ENCODE results near the gene SARM1. TPM values are rescaled to one million over a fixed set of nuclear protein-coding genes. Genes with fewer than 3 reads are reported as not detected.
A peak's percentile ranks its signal among the peaks of the same experiment; 100 is the strongest.

The SARM1 gene
- total RNA-seq, 1 donor from 2014 or later, result 12.8 TPM

DNA sequence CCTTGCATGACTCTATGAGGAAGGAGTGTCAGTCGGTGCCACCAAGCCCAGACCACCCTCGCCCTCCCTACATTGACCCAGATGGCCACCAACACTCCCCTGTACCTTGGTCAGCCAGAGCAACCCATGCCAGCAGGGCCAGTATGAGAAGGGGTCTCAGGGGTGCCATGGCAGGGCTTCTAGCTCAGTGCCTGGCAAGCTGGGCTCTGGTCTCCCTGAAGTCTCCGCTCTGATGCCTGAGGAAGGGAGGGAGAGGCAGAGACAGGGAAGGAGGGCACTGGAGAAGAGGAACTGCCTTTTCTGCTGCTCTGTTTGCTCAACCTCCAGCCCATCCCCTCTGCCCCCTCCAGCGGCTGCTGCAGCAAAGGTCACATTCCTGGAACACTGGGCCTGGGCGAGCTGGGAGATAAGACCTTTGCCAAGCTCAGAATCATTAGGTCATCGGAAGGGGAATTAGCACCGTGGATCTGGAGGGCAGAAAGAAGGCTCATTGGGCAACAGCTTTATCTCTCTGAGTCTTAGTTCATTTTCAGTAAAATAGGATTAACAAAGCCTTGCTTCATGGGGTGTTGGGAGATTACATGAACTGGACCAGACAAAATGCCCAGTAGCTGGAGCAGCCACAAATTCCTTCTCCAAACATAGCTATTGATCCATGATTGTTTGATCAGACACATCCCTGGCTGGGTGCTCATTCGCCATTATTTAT is 1.3 kb upstream of the SARM1 start, which contains the start of gene VTN:
Gene VTN (minus strand): TSS at position 273 of the 709 bp plus-strand sequence. CDS start 104 bp downstream, at position 169.
- Histone ChIP-seq H4K20me1 (ENCODE audit: insufficient read depth, low read length) (peaks cover 29% of the 10 kb centered on the region), H3K9me3 (ENCODE audit: insufficient read depth, low read depth, low read length) (no peaks in the 10 kb centered on the region), H3K36me3 (ENCODE audit: insufficient read depth, low read length) (no peaks in the 10 kb centered on the region), H3K4me1 (ENCODE audit: insufficient read depth, low read length) (peaks cover 21% of the 10 kb centered on the region), H2AFZ (ENCODE audit: low read depth, low read length) (peak within 1 kb of the TSS; percentile 38), H3K27ac (ENCODE audit: low read depth, low read length) (no peak within 1 kb of the TSS), H3K79me2 (ENCODE audit: insufficient read depth, low read length) (peaks cover 12% of the 10 kb centered on the region), H3K9ac (ENCODE audit: low read length) (peak within 1 kb of the TSS; percentile 32), H3K4me2 (ENCODE audit: low read length) (peak within 1 kb of the TSS; percentile 100), H3K27me3 (ENCODE audit: insufficient read depth, low read length) (no peaks in the 10 kb centered on the region), H3K4me3 (ENCODE audit: insufficient read depth, low read depth, low read length) (peak within 1 kb of the TSS; percentile 73)
- peaks cover 15% of the 10 kb centered on the region for H3K4me1 Mint-ChIP-seq (ENCODE audit: low read depth, unreplicated experiment)
- DNase-seq (ENCODE audit: low read depth) (no peak), FAIRE-seq (no peak)
- H3K27me3 Mint-ChIP-seq (ENCODE audit: low read depth, unreplicated experiment), result peaks cover 12% of the 10 kb centered on the region
- H3K27ac Mint-ChIP-seq (ENCODE audit: unreplicated experiment), result peak within 1 kb of the TSS; percentile 93
- peaks cover 7% of the 10 kb centered on the region for H3K36me3 Mint-ChIP-seq (ENCODE audit: low read depth, unreplicated experiment)
- TF ChIP-seq, protein P1, sequence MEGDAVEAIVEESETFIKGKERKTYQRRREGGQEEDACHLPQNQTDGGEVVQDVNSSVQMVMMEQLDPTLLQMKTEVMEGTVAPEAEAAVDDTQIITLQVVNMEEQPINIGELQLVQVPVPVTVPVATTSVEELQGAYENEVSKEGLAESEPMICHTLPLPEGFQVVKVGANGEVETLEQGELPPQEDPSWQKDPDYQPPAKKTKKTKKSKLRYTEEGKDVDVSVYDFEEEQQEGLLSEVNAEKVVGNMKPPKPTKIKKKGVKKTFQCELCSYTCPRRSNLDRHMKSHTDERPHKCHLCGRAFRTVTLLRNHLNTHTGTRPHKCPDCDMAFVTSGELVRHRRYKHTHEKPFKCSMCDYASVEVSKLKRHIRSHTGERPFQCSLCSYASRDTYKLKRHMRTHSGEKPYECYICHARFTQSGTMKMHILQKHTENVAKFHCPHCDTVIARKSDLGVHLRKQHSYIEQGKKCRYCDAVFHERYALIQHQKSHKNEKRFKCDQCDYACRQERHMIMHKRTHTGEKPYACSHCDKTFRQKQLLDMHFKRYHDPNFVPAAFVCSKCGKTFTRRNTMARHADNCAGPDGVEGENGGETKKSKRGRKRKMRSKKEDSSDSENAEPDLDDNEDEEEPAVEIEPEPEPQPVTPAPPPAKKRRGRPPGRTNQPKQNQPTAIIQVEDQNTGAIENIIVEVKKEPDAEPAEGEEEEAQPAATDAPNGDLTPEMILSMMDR (IDR thresholded peaks at IDR 0.05; ENCODE audit: insufficient read depth, low read depth, low read length), result no peak
- TF ChIP-seq EZH2 (IDR thresholded peaks at IDR 0.05; ENCODE audit: insufficient read depth, low read length), result no peak
- no peaks in the 10 kb centered on the region for H3K9me3 Mint-ChIP-seq (ENCODE audit: unreplicated experiment)
- H3K4me3 Mint-ChIP-seq (ENCODE audit: unreplicated experiment), result peak within 1 kb of the TSS; percentile 84

- no peak for FAIRE-seq
Measured at GRCh38 chr17:28370744-28371103, 770 bp upstream of the SARM1 start.

More at GRCh38 chr17:28370744-28371103, 770 bp upstream of the SARM1 start:
- Histone ChIP-seq H3K4me1 (ENCODE audit: insufficient read depth, low read length) (peaks cover 21% of the 10 kb centered on the region), H3K4me3 (ENCODE audit: insufficient read depth, low read depth, low read length) (peak overlapping the region; percentile 73), H3K9me3 (ENCODE audit: insufficient read depth, low read depth, low read length) (no peaks in the 10 kb centered on the region), H4K20me1 (ENCODE audit: insufficient read depth, low read length) (peaks cover 29% of the 10 kb centered on the region), H3K27ac (ENCODE audit: low read depth, low read length) (no peak overlapping the region), H3K79me2 (ENCODE audit: insufficient read depth, low read length) (peaks cover 12% of the 10 kb centered on the region), H2AFZ (ENCODE audit: low read depth, low read length) (peak overlapping the region; percentile 38), H3K4me2 (ENCODE audit: low read length) (peak overlapping the region; percentile 100), H3K36me3 (ENCODE audit: insufficient read depth, low read length) (no peaks in the 10 kb centered on the region), H3K9ac (ENCODE audit: low read length) (peak overlapping the region; percentile 32), H3K27me3 (ENCODE audit: insufficient read depth, low read length) (no peaks in the 10 kb centered on the region)
- H3K4me1 Mint-ChIP-seq (ENCODE audit: low read depth, unreplicated experiment), result peaks cover 15% of the 10 kb centered on the region
- peak overlapping the region; percentile 93 for H3K27ac Mint-ChIP-seq (ENCODE audit: unreplicated experiment)
- H3K27me3 Mint-ChIP-seq (ENCODE audit: low read depth, unreplicated experiment), result peaks cover 12% of the 10 kb centered on the region
- H3K4me3 Mint-ChIP-seq (ENCODE audit: unreplicated experiment), result peak overlapping the region; percentile 84
- no peak for DNase-seq (ENCODE audit: low read depth)
- H3K36me3 Mint-ChIP-seq (ENCODE audit: low read depth, unreplicated experiment), result peaks cover 7% of the 10 kb centered on the region
- no peaks in the 10 kb centered on the region for H3K9me3 Mint-ChIP-seq (ENCODE audit: unreplicated experiment)
- no peak for TF ChIP-seq EZH2 (IDR thresholded peaks at IDR 0.05; ENCODE audit: insufficient read depth, low read length)
- TF ChIP-seq, protein P1 (IDR thresholded peaks at IDR 0.05; ENCODE audit: insufficient read depth, low read depth, low read length), result no peak

All from astrocyte (in vitro differentiated cells and primary cell).